H1 (cell line): Measurements from ENCODE around the gene CHST1. TPM values are rescaled to one million over a fixed set of nuclear protein-coding genes. Genes with fewer than 3 reads are reported as not detected.

Source experiments
- CTCF ChIA-PET: fragments of 300-600 bp; sonication (Branson Sonifier 250); formaldehyde crosslinking; loops from one replicate; lab custom pipeline; 2021; ENCODE audit not compliant: partially characterized antibody; lab: Charles Lee
- POLR2A ChIA-PET: fragments of 300-600 bp; sonication (Branson Sonifier 250); formaldehyde crosslinking; loops from one replicate; lab custom pipeline; 2021; ENCODE audit warnings: inconsistent platforms; ENCODE audit not compliant: partially characterized antibody; lab: Charles Lee
- DNase-seq, 2 experiments: peaks; one replicate each; pipeline versions ENCODE4 v3.0.0 to v3.0.0-alpha.2; 2010 to 2022; ENCODE audit warnings: low spot score in 2 of 2, low read depth in 1 of 2, mixed read lengths in 1 of 2
- FAIRE-seq: peaks from 2 replicates; lab custom pipeline; 2011; peaks lifted over from hg19 to GRCh38; lab: Jason Lieb, UNC
- H2AFZ ChIP-seq: 2 replicates; pipeline ENCODE4 v1.8.1; 2012; ENCODE audit warnings: low read length, inconsistent platforms
- H2AK5ac ChIP-seq: 2 replicates; pipeline ENCODE4 v1.6.1; 2013; ENCODE audit warnings: low read depth, low read length
- H2BK120ac ChIP-seq: replicated peaks from 2 replicates; pipeline ENCODE3; 2013; ENCODE audit warnings: low read depth, low read length, inconsistent platforms
- H2BK12ac ChIP-seq: 2 replicates; pipeline ENCODE4 v1.6.1; 2013; ENCODE audit warnings: low read depth, low read length
- H2BK15ac ChIP-seq: 2 replicates; pipeline ENCODE4 v1.6.1; 2013; ENCODE audit warnings: low read length
- H2BK20ac ChIP-seq: 2 replicates; pipeline ENCODE4 v1.6.1; 2013; ENCODE audit warnings: low read length
- H2BK5ac ChIP-seq: 2 replicates; pipeline ENCODE4 v1.6.1; 2013; ENCODE audit warnings: low read depth, low read length
- H3K14ac ChIP-seq: 2 replicates; pipeline ENCODE4 v1.6.1; 2013; ENCODE audit warnings: inconsistent platforms; ENCODE audit not compliant: insufficient read length
- H3K18ac ChIP-seq: 2 replicates; pipeline ENCODE4 v1.6.1; 2013; ENCODE audit warnings: low read length; ENCODE audit errors: extremely low read depth
- H3K23ac ChIP-seq: 2 replicates; pipeline ENCODE4 v1.6.1; 2013; ENCODE audit warnings: inconsistent platforms; ENCODE audit not compliant: insufficient read length
- H3K23me2 ChIP-seq: 2 replicates; pipeline ENCODE4 v1.6.1; 2013; ENCODE audit warnings: low read depth, low read length
- H3K27ac ChIP-seq: 2 replicates; pipeline ENCODE4 v1.6.1; 2011; ENCODE audit warnings: low read depth, low read length, inconsistent platforms
- H3K27me3 ChIP-seq, 4 experiments: replicated peaks in 1 of 4; 1 replicate in 1 of 4; 2 replicates in 3 of 4; pipeline versions ENCODE4 v1.6.1 to v1.8.1; 2011 to 2013; ENCODE audit warnings: low read length in 3 of 4, mild to moderate bottlenecking in 3 of 4, inconsistent platforms in 2 of 4, mixed read lengths in 2 of 4, moderate library complexity in 1 of 4; ENCODE audit not compliant: control insufficient read depth in 3 of 4, insufficient read depth in 3 of 4; ENCODE audit errors: extremely low read depth in 1 of 4
- H3K36me3 ChIP-seq, 4 experiments: 2 replicates each; pipeline versions ENCODE4 v1.6.1 to v1.8.1; 2011 to 2013; ENCODE audit warnings: mild to moderate bottlenecking in 4 of 4, low read length in 3 of 4, moderate library complexity in 2 of 4, control low read depth in 1 of 4, inconsistent platforms in 1 of 4; ENCODE audit not compliant: insufficient read depth in 4 of 4, control insufficient read depth in 2 of 4
- H3K4ac ChIP-seq: replicated peaks from 2 replicates; pipeline ENCODE3; 2013; ENCODE audit warnings: low read length, low read depth, mixed read lengths, inconsistent platforms; ENCODE audit not compliant: insufficient read length
- H3K4me1 ChIP-seq, 4 experiments: replicated peaks in 1 of 4; 1 replicate in 1 of 4; 2 replicates in 3 of 4; pipeline versions ENCODE4 v1.6.1 to v1.8.1; 2011 to 2013; ENCODE audit warnings: low read length in 3 of 4, inconsistent platforms in 2 of 4, mixed read lengths in 1 of 4; ENCODE audit not compliant: insufficient read depth in 4 of 4, control insufficient read depth in 3 of 4
- H3K4me2 ChIP-seq, 2 experiments: 2 replicates each; pipeline versions ENCODE4 v1.6.1 to v1.8.1; 2011 to 2013; ENCODE audit warnings: low read depth in 2 of 2, low read length in 2 of 2, control low read depth in 1 of 2, inconsistent platforms in 1 of 2, mild to moderate bottlenecking in 1 of 2; ENCODE audit not compliant: insufficient read depth in 1 of 2
- H3K4me3 ChIP-seq, 4 experiments: fragments of 200-600, 300-600 bp in 1 of 4; sonication (generic), shearing (Covaris generic), sonication (Bioruptor Twin) in 1 of 4; 2 replicates each; pipeline versions ENCODE4 v1.5.1 to v1.8.1; 2011 to 2016; ENCODE audit warnings: low read length in 4 of 4, low read depth in 3 of 4, control low read depth in 2 of 4, inconsistent platforms in 2 of 4, mild to moderate bottlenecking in 2 of 4, mixed read lengths in 1 of 4, moderate library complexity in 1 of 4; ENCODE audit not compliant: insufficient read depth in 2 of 4; ENCODE audit errors: extremely low read depth in 1 of 4
- H3K56ac ChIP-seq: replicated peaks from 2 replicates; pipeline ENCODE3; 2013; ENCODE audit warnings: low read depth, mild to moderate bottlenecking, mixed read lengths, low read length, inconsistent platforms; ENCODE audit not compliant: insufficient read length
- H3K79me1 ChIP-seq: 2 replicates; pipeline ENCODE4 v1.6.1; 2013; ENCODE audit warnings: low read depth, low read length, control low read depth
- H3K79me2 ChIP-seq, 2 experiments: 2 replicates each; pipeline versions ENCODE4 v1.6.1 to v1.8.1; 2012 to 2013; ENCODE audit warnings: low read length in 2 of 2, mild to moderate bottlenecking in 2 of 2, inconsistent platforms in 1 of 2; ENCODE audit not compliant: insufficient read depth in 2 of 2, control insufficient read depth in 1 of 2
- H3K9ac ChIP-seq, 4 experiments: replicated peaks in 1 of 4; 1 replicate in 1 of 4; 2 replicates in 3 of 4; pipeline versions ENCODE4 v1.6.1 to v1.8.1; 2011 to 2013; ENCODE audit warnings: low read depth in 3 of 4, low read length in 3 of 4, control low read depth in 2 of 4, mild to moderate bottlenecking in 2 of 4, moderate library complexity in 2 of 4, inconsistent platforms in 1 of 4; ENCODE audit errors: extremely low read depth in 1 of 4
- H3K9me3 ChIP-seq, 2 experiments: 2 replicates each; pipeline versions ENCODE4 v1.6.1 to v1.8.1; 2012 to 2013; ENCODE audit warnings: mild to moderate bottlenecking in 2 of 2, moderate library complexity in 2 of 2, control low read depth in 1 of 2, inconsistent platforms in 1 of 2, low read depth in 1 of 2, low read length in 1 of 2, mixed read lengths in 1 of 2; ENCODE audit not compliant: insufficient read depth in 2 of 2
- H4K20me1 ChIP-seq, 2 experiments: replicated peaks in 1 of 2; 2 replicates each; pipeline versions ENCODE3 to v1.8.1; 2011 to 2013; ENCODE audit warnings: inconsistent platforms in 2 of 2, low read length in 2 of 2, mild to moderate bottlenecking in 1 of 2; ENCODE audit not compliant: insufficient read depth in 2 of 2, control insufficient read depth in 1 of 2
- H4K5ac ChIP-seq: 2 replicates; pipeline ENCODE4 v1.6.1; 2013; ENCODE audit warnings: low read length, low read depth, mixed read lengths, inconsistent platforms; ENCODE audit not compliant: insufficient read length
- H4K8ac ChIP-seq: 2 replicates; pipeline ENCODE4 v1.8.0; 2013; ENCODE audit warnings: mild to moderate bottlenecking, moderate library complexity, low read length, inconsistent platforms; ENCODE audit not compliant: insufficient read depth; ENCODE audit errors: extremely low read depth
- H4K91ac ChIP-seq: replicated peaks from 2 replicates; pipeline ENCODE3; 2013; ENCODE audit warnings: low read length, mixed read lengths, inconsistent platforms; ENCODE audit not compliant: insufficient read length
- HDAC2 ChIP-seq, 2 experiments: fragments of 300-600 bp in 1 of 2; sonication (generic) in 1 of 2; IDR thresholded peaks; 2 replicates each; pipeline ENCODE4 v1.6.1; 2011 to 2012; ENCODE audit warnings: low read depth in 2 of 2, low read length in 2 of 2, mild to moderate bottlenecking in 2 of 2, moderate library complexity in 2 of 2, borderline replicate concordance in 1 of 2, inconsistent platforms in 1 of 2
- JUND ChIP-seq: IDR thresholded peaks from 2 replicates; pipeline ENCODE4 v1.6.1; 2011; ENCODE audit warnings: mild to moderate bottlenecking, improper control_type of control experiment, low read length
- WGBS, 2 experiments: shearing (Covaris generic) in 1 of 2; methylation state at CpG; one replicate each; pipeline versions ENCODE4 v1.1.6 to v1.1.7; 2013 to 2015; ENCODE audit warnings: low lambda C conversion rate in 2 of 2, mixed read lengths in 2 of 2, inconsistent platforms in 1 of 2, low coverage in 1 of 2, missing lambda C conversion rate in 1 of 2; ENCODE audit not compliant: insufficient replicate concordance in 2 of 2, insufficient coverage in 1 of 2, insufficient read length in 1 of 2; ENCODE audit errors: extremely low coverage in 1 of 2, missing lambda C conversion rate in 1 of 2; 5-methylcytosine and 5-hydroxymethylcytosine counted together
- polyA plus RNA-seq, 7 experiments: library from polyadenylated mRNA; depleted of rRNA in 3 of 7; stranded (reverse) in 5 of 7; unstranded in 2 of 7; fragments of >200 nt in 5 of 7; fragments of 200-250 nt in 2 of 7; gene quantifications; 1 replicate in 5 of 7; 2 replicates in 1 of 7; 4 replicates in 1 of 7; pipeline versions ENCODE4 v1.2.1 to v1.2.3, GENCODE V29; 2011 to 2013; ENCODE audit warnings: missing spikeins in 2 of 7, mixed read lengths in 2 of 7
- total RNA-seq: library from RNA; stranded (reverse); fragmentation: NEBNext Ultra II Directional; extraction: Animal tissue kit (Norgen Biotek cat#: 25700); gene quantifications from 2 replicates; pipeline ENCODE4 v1.2.1, GENCODE V29; 2021

The CHST1 gene
- total and polyA plus RNA-seq, 2 of the 8 experiments (the other 6 are each of a cell fraction or from before 2014, with no cell fraction given), result 1.6 to 3.8 TPM

GRCh38 chr11:45704133-45704532 lies 38.7 kb upstream of the CHST1 start:
- Histone ChIP-seq H3K27me3 (no peaks in the 10 kb centered on the region; a peak in 1 of 7 replicates), H4K91ac (no peak overlapping the region), H3K23ac (no peak overlapping the region), H2AK5ac (no peak overlapping the region), H4K8ac (no peak overlapping the region), H3K14ac (no peak overlapping the region), H3K56ac (no peak overlapping the region), H3K4me3 (no peak overlapping the region), H3K4me1 (peaks cover 0 to 3% (median 0%) of the 10 kb centered on the region in 4 experiments; a peak in 1 of 7 replicates), H3K23me2 (no peaks in the 10 kb centered on the region; the same call in 1 of the 2 replicates), H2BK120ac (no peak overlapping the region), H3K9ac (no peak overlapping the region), H3K27ac (no peak overlapping the region), H3K18ac (no peak overlapping the region), H3K9me3 (no peaks in the 10 kb centered on the region), H2AFZ (no peak overlapping the region), H4K20me1 (no peaks in the 10 kb centered on the region), H3K36me3 (no peaks in the 10 kb centered on the region), H3K79me1 (no peaks in the 10 kb centered on the region), H4K5ac (no peak overlapping the region), H3K4ac (no peak overlapping the region), H3K4me2 (no peak overlapping the region), H3K79me2 (no peaks in the 10 kb centered on the region), H2BK20ac (no peak overlapping the region), H2BK12ac (no peak overlapping the region), H2BK15ac (no peak overlapping the region), H2BK5ac (no peak overlapping the region)
- TF ChIP-seq HDAC2 (IDR thresholded peaks at IDR 0.05; ENCODE audit: borderline replicate concordance in 1 of 2, low read depth in 2 of 2, low read length in 2 of 2), result no peak
- no peak for TF ChIP-seq JUND
- 88% methylated on average over 4 of the region's 4 CpGs; no CpG with 5 or more reads in 1 of the 2 experiments for WGBS, 2 experiments
- ChIA-PET POLR2A (interaction anchor here (1.0 kb wide), 1 partner anchor 9 kb away, joined by 5 read pairs; no protein-coding TSS in a partner anchor), CTCF (interaction anchor here (0.7 to 6.6 kb wide), 9 partner anchors 9 to 67 kb away, joined by 3 to 46 read pairs (median 4); no protein-coding TSS in a partner anchor)
- no peak for DNase-seq
- no peak for FAIRE-seq
